ENCODE measurements around the gene TMEM45A.

- TF ChIP-seq POLR2A (IDR thresholded peaks at IDR 0.05) (no peak), CTCF (IDR thresholded peaks at IDR 0.05) (no peak)
These were observed 95.8 kb downstream of the TMEM45A start for GRCh38 chr3:100588251-100588650.
